ENCODE measurements around the gene PRRC2B.

PRRC2B gene

DNA sequence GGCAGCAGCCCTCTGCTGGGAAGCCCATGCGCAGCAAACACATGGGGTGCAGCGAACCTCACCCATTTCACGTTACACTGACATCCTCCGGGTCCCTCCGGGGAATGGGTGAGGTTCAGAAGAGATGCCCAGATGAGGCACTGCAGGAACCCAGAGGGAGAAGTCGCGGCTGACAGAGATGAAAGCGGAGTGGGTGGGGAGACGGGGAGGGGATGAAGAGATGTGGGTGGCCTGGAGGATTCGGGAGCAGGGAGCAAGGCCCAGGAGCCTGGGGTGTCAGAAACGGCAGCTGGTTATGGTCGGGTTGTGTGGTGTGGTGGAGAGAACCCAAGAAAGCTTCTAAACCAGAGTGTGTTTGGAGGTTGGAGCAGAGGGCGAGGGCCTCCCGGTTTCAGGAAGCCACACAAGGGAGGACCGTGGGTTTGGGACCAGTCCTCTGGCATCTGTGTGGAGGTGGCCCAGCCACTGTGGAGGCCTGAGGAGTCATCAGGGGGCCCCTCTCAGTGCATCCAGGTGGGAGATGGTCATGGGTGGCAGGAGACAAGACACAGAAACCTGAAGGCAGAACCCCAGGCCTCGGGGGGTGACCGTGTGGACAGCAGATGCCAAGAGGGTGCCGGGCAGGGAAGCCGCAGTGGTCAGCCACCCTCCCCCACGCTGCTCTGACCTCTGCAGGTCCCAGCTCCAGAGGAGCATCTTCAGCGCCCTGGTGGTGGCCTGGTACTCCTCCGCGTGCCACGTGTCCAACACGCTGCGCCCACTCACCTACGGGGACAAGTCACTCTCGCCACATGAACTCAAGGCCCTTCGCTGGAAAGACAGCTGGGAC lies 128.6 kb downstream of the PRRC2B start:
- H3K4me3 ChIP-seq = no peak overlapping the region
- no peak for DNase-seq (ENCODE audit: low spot score)
- TF ChIP-seq, protein P1, sequence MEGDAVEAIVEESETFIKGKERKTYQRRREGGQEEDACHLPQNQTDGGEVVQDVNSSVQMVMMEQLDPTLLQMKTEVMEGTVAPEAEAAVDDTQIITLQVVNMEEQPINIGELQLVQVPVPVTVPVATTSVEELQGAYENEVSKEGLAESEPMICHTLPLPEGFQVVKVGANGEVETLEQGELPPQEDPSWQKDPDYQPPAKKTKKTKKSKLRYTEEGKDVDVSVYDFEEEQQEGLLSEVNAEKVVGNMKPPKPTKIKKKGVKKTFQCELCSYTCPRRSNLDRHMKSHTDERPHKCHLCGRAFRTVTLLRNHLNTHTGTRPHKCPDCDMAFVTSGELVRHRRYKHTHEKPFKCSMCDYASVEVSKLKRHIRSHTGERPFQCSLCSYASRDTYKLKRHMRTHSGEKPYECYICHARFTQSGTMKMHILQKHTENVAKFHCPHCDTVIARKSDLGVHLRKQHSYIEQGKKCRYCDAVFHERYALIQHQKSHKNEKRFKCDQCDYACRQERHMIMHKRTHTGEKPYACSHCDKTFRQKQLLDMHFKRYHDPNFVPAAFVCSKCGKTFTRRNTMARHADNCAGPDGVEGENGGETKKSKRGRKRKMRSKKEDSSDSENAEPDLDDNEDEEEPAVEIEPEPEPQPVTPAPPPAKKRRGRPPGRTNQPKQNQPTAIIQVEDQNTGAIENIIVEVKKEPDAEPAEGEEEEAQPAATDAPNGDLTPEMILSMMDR (IDR thresholded peaks at IDR 0.05) = no peak
- H3K27ac ChIP-seq = no peak overlapping the region

GRCh38 chr9:131523086-131523388 lies 129.2 kb downstream of the PRRC2B start:
- H3K27ac ChIP-seq = no peak overlapping the region
- no peak for DNase-seq (ENCODE audit: low spot score)

GRCh38 chr9:131523451-131524435 lies 129.9 kb downstream of the PRRC2B start:
- TF ChIP-seq, protein P1 (IDR thresholded peaks at IDR 0.05) = no peak

More at GRCh38 chr9:131523086-131523388, 129.2 kb downstream of the PRRC2B start:
- TF ChIP-seq, protein P1 (IDR thresholded peaks at IDR 0.05) = no peak
- no peak overlapping the region for H3K4me3 ChIP-seq

GRCh38 chr9:131524665-131525315 lies 130.9 kb downstream of the PRRC2B start:
- no peak overlapping the region for H3K27ac ChIP-seq
- DNase-seq (ENCODE audit: low spot score) = no peak
- TF ChIP-seq, protein P1 (IDR thresholded peaks at IDR 0.05) = no peak
- no peak overlapping the region for H3K4me3 ChIP-seq

More at GRCh38 chr9:131523451-131524435, 129.9 kb downstream of the PRRC2B start:
- no peak overlapping the region for H3K27ac ChIP-seq
- no peak overlapping the region for H3K4me3 ChIP-seq
- DNase-seq (ENCODE audit: low spot score) = no peak

DNA sequence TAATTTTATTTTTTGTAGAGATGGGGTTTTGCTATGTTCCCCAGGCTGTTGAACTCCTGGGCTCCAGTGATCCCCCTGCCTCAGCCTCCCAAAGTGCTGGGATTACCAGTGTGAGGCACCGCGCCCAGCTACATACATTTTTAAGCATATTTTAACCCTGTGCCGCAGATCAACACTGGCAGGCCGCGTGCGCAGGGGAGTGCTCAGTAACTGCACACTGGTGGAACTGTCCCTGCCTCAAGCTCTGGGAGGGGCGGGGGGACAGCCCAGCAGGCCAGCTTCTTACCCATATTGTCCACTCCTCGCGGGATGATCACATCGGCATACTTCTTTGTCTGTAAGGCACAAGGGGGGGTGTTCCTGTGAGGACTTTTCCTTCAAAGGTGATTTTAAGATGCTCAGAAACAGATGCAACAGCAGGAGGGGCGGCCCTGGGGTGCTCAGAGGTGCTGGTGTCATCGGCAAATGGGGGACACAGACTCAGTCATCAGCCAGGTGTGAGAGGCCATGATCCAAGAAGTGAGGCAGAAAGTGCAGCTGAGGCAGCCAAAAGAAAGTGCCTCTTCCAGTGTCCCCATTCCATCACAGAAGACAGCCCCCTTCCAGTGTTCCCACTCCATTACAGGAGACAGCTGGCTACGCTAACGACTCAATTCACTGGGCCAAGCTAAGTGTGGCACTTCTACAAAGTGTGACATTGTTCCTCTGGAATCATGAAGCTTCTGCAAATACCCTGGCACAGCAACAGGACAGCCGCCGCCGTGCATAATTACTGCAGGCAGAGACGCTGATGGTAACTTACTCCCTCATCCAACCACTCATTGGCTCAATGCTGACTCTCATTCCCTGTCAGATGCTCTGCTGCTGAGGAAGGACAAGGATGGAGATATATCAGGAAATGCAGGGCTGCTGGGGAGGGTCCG lies 132.0 kb downstream of the PRRC2B start:
- TF ChIP-seq, protein P1 (IDR thresholded peaks at IDR 0.05) = no peak
- no peak overlapping the region for H3K4me3 ChIP-seq
- DNase-seq (ENCODE audit: low spot score) = no peak
- no peak overlapping the region for H3K27ac ChIP-seq

DNA sequence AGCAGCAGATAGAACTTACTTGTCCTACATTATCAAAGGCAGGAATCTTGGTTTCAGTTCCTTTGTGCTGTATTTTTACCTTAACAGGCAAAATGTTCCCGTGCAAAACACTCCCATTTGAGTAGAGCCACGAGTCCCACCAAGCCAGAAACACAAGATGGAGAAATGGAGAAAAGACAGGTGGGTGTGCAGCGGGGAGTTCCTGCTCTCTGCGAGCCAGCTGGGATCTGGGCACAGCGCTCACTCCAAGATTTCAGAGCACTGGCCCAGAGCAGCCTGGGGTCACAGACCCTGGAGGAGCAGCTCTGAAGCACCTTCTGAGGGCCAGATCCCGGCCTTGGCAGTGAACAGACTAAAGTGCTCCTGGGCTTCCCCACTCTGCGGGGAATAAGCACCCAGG lies 134.3 kb downstream of the PRRC2B start:
- no peak for DNase-seq (ENCODE audit: low spot score)
- Histone ChIP-seq H3K4me3 (no peak overlapping the region), H3K27ac (no peak overlapping the region)
- TF ChIP-seq, protein P1 (IDR thresholded peaks at IDR 0.05) = no peak
